OCI-LY1 (cell line): ENCODE data around the gene COL11A1.

Experiments
- CTCF ChIP-seq: fragments of 200-600 bp; sonication (generic), shearing (Covaris generic); IDR thresholded peaks from 2 replicates; pipeline ENCODE4 v1.5.1; 2017; ENCODE audit warnings: mild to moderate bottlenecking, antibody characterized with exemption, low read length, moderate library complexity, mixed read lengths
- EZH2 ChIP-seq: fragments of 200-600 bp; sonication (generic), shearing (Covaris generic); IDR thresholded peaks from 2 replicates; pipeline ENCODE4 v1.8.0; 2017; ENCODE audit warnings: borderline replicate concordance, mixed run types, mild to moderate bottlenecking, antibody characterized with exemption, low read length, moderate library complexity, mixed read lengths

DNA sequence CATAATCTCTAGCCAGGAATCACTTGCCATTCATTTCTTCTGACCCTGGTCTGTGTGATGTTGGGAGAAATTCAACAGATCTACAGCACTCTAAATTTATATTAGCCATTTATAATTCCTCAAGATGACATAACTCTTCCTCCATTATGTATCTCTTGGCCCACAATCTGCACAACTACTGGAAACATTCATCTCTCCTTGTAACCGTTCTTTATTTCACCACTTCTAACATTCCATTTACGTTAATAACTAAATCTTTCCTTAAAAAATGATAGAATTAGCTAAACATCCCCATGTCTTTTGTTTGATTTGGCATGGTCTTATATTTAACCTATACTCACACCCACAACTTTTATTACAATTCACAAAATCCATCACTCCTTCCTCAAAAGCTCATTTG lies 166.0 kb downstream of the COL11A1 start:
- TF ChIP-seq CTCF (no peak), EZH2 (no peak)
